Liver (tissue), 9 donors: ENCODE results near the gene RCAN3. TPM values are rescaled to one million over a fixed set of nuclear protein-coding genes. Genes with fewer than 3 reads are reported as not detected.

Source experiments
- DNase-seq: peaks from one replicate; pipeline ENCODE4 v3.0.0-alpha.2; 2017; ENCODE audit warnings: low spot score
- H3K27ac ChIP-seq, 2 donors: one replicate each; pipeline ENCODE4 v1.7.0; 2013; ENCODE audit warnings: inconsistent platforms in 2 of 2, low read length in 2 of 2, control low read depth in 1 of 2, low read depth in 1 of 2, mild to moderate bottlenecking in 1 of 2
- H3K27me3 ChIP-seq, 4 donors: one replicate each; pipeline versions ENCODE4 v1.6.1 to v1.7.0; 2013; ENCODE audit warnings: low read length in 3 of 4, inconsistent platforms in 1 of 4, mild to moderate bottlenecking in 1 of 4, moderate library complexity in 1 of 4; ENCODE audit not compliant: control insufficient read depth in 4 of 4, insufficient read depth in 4 of 4
- H3K36me3 ChIP-seq, 4 donors: one replicate each; pipeline versions ENCODE4 v1.6.1 to v1.7.0; 2013; ENCODE audit warnings: low read length in 3 of 4, mild to moderate bottlenecking in 3 of 4, low read depth in 1 of 4, moderate library complexity in 1 of 4; ENCODE audit not compliant: control insufficient read depth in 4 of 4, insufficient read depth in 3 of 4
- H3K4me1 ChIP-seq, 4 donors: one replicate each; pipeline versions ENCODE4 v1.6.1 to v1.7.0; 2013; ENCODE audit warnings: low read length in 3 of 4, mild to moderate bottlenecking in 3 of 4, moderate library complexity in 1 of 4; ENCODE audit not compliant: control insufficient read depth in 4 of 4, insufficient read depth in 4 of 4
- H3K4me3 ChIP-seq, 3 donors: one replicate each; pipeline versions ENCODE4 v1.6.1 to v1.7.0; 2013; ENCODE audit warnings: low read length in 3 of 3, control low read depth in 1 of 3, low read depth in 1 of 3, mild to moderate bottlenecking in 1 of 3
- H3K9ac ChIP-seq, 2 donors: one replicate each; pipeline ENCODE4 v1.7.0; 2013; ENCODE audit warnings: low read length in 2 of 2, mild to moderate bottlenecking in 2 of 2, moderate library complexity in 2 of 2, control low read depth in 1 of 2, low read depth in 1 of 2
- H3K9me3 ChIP-seq, 4 donors: one replicate each; pipeline versions ENCODE4 v1.6.1 to v1.7.0; 2013; ENCODE audit warnings: low read length in 3 of 4; ENCODE audit not compliant: control insufficient read depth in 4 of 4
- CTCF ChIP-seq: fragments of 150-350 bp; IDR thresholded peaks from 2 replicates; pipeline ENCODE4 v1.5.1; 2017; ENCODE audit warnings: improper control_type of control experiment, low read depth, low read length; ENCODE audit not compliant: missing input control
- FOXA1 ChIP-seq: IDR thresholded peaks from 2 replicates; pipeline ENCODE4 v1.6.1; 2016; ENCODE audit warnings: antibody characterized with exemption
- HNF4G ChIP-seq: IDR thresholded peaks from 2 replicates; pipeline ENCODE4 v1.6.1; 2016; ENCODE audit warnings: antibody characterized with exemption
- JUND ChIP-seq, 2 donors: IDR thresholded peaks; 2 replicates each; pipeline ENCODE4 v1.6.1; 2016; ENCODE audit warnings: antibody characterized with exemption in 2 of 2
- MAX ChIP-seq: IDR thresholded peaks from 2 replicates; pipeline ENCODE4 v1.6.1; 2016; ENCODE audit warnings: antibody characterized with exemption
- RAD21 ChIP-seq, 2 donors: IDR thresholded peaks; 2 replicates each; pipeline ENCODE4 v1.6.1; 2016; ENCODE audit warnings: antibody characterized with exemption in 2 of 2, mild to moderate bottlenecking in 2 of 2
- SP1 ChIP-seq: IDR thresholded peaks from 2 replicates; pipeline ENCODE4 v1.6.1; 2018; ENCODE audit warnings: antibody characterized with exemption, mild to moderate bottlenecking
- TAF1 ChIP-seq: conservative IDR thresholded peaks from 2 replicates; pipeline ENCODE4 v1.6.1; 2016; ENCODE audit warnings: antibody characterized with exemption, mild to moderate bottlenecking
- YY1 ChIP-seq: IDR thresholded peaks from 2 replicates; pipeline ENCODE4 v1.6.1; 2016; ENCODE audit warnings: antibody characterized with exemption, mild to moderate bottlenecking
- ZBTB33 ChIP-seq: IDR thresholded peaks from 2 replicates; pipeline ENCODE4 v1.6.1; 2016; ENCODE audit warnings: antibody characterized with exemption
- WGBS: extraction: QIAGEN DNeasy Blood & Tissue Kit; methylation state at CpG from one replicate; pipeline ENCODE4 v1.1.7; 2013; 5-methylcytosine and 5-hydroxymethylcytosine counted together
- polyA plus RNA-seq, 2 donors: library from polyadenylated mRNA; stranded (reverse) in 1 of 2; unstranded in 1 of 2; fragments of 200-250 nt in 1 of 2; fragments of >200 nt in 1 of 2; fragmentation: Nextera tagmentation in 1 of 2; extraction: Ambion mirVana in 1 of 2; gene quantifications; one replicate each; pipeline versions ENCODE4 v1.2.1 to v1.2.3, GENCODE V29; 2013 to 2015
- total RNA-seq, 2 donors: library from RNA; depleted of rRNA; stranded (reverse); fragments of >200 nt; gene quantifications; one replicate each; pipeline ENCODE4 v1.2.3, GENCODE V29; 2014
- donor health status: healthy.
- donor health status: healthy.
- donor health status: healthy.
- donor health status: healthy.
- donor health status: healthy.

Gene RCAN3
- total and polyA plus RNA-seq, 4 donors, result 0.97 to 3.1 (median 1.2) TPM

GRCh38 chr1:24470592-24470991 lies 32.0 kb upstream of the RCAN3 start:
- no peak overlapping the region for H3K4me3 ChIP-seq
- TF ChIP-seq RAD21 (IDR thresholded peaks at IDR 0.05) (no peak), MAX (no peak), YY1 (no peak), CTCF (no peak), TAF1 (no peak)
- WGBS, result 90% methylated on average over 2 of the region's 2 CpGs
- no peak overlapping the region for H3K27ac ChIP-seq
- no peaks in the 10 kb centered on the region for H3K4me1 ChIP-seq
- no peaks in the 10 kb centered on the region for H3K27me3 ChIP-seq
- H3K9ac ChIP-seq, result no peak overlapping the region
- H3K9me3 ChIP-seq, result no peaks in the 10 kb centered on the region
- no peak for DNase-seq
- peaks cover 0 to 7% (median 1%) of the 10 kb centered on the region in 4 donors for H3K36me3 ChIP-seq

- H3K4me1 ChIP-seq, result no peaks in the 10 kb centered on the region
- H3K27ac ChIP-seq, result no peak overlapping the region
- peaks cover 0 to 6% (median 1%) of the 10 kb centered on the region in 4 donors for H3K36me3 ChIP-seq
- WGBS, result 89% methylated on average over 11 of the region's 11 CpGs
- no peak for TF ChIP-seq FOXA1
- TF ChIP-seq HNF4G, result no peak
- no peak for TF ChIP-seq CTCF
- TF ChIP-seq JUND (IDR thresholded peaks at IDR 0.05), result no peak
- TF ChIP-seq SP1, result no peak
- no peak for DNase-seq
- H3K27me3 ChIP-seq, result no peaks in the 10 kb centered on the region
- H3K9ac ChIP-seq, result no peak overlapping the region
- H3K4me3 ChIP-seq, result no peak overlapping the region
- no peaks in the 10 kb centered on the region for H3K9me3 ChIP-seq
These were observed 29.9 kb upstream of the RCAN3 start for GRCh38 chr1:24472527-24473251.

GRCh38 chr1:24474193-24474592 lies 28.4 kb upstream of the RCAN3 start:
- peaks cover 0 to 4% (median 1%) of the 10 kb centered on the region in 4 donors for H3K36me3 ChIP-seq
- H3K4me1 ChIP-seq, result no peaks in the 10 kb centered on the region
- no peak overlapping the region for H3K9ac ChIP-seq
- H3K27me3 ChIP-seq, result no peaks in the 10 kb centered on the region
- H3K9me3 ChIP-seq, result no peaks in the 10 kb centered on the region
- DNase-seq, result no peak
- H3K27ac ChIP-seq, result no peak overlapping the region
- TF ChIP-seq ZBTB33, result no peak
- no peak for TF ChIP-seq SP1
- H3K4me3 ChIP-seq, result no peak overlapping the region
